Measurements from ENCODE around the gene COMTD1. TPM values are rescaled to one million over a fixed set of nuclear protein-coding genes. Genes with fewer than 3 reads are reported as not detected.
A peak's percentile ranks its signal among the peaks of the same experiment; 100 is the strongest.

Gene COMTD1
- 10 to 100 TPM in 3 of 4 donors, 1 to 10 TPM in 1; 3.2 to 59.7 (median 22.9) TPM for total RNA-seq

- intact Hi-C loops (cut with DNase I; ENCODE audit: low total_unique reads), result loop anchor here (10.0 kb wide), 2 partner anchors 131 to 971 kb away; a partner anchor contains a TSS
- H3K4me1 ChIP-seq, result no peaks in the 10 kb centered on the region
- DNase-seq, result peak; percentile 91 to 92
Observed at GRCh38 chr10:75235375-75236177, at the start of gene COMTD1. Gene COMTD1, minus strand, starts transcription at chr10:75235957. Its CDS starts 29 bp downstream, at chr10:75235928.

DNA sequence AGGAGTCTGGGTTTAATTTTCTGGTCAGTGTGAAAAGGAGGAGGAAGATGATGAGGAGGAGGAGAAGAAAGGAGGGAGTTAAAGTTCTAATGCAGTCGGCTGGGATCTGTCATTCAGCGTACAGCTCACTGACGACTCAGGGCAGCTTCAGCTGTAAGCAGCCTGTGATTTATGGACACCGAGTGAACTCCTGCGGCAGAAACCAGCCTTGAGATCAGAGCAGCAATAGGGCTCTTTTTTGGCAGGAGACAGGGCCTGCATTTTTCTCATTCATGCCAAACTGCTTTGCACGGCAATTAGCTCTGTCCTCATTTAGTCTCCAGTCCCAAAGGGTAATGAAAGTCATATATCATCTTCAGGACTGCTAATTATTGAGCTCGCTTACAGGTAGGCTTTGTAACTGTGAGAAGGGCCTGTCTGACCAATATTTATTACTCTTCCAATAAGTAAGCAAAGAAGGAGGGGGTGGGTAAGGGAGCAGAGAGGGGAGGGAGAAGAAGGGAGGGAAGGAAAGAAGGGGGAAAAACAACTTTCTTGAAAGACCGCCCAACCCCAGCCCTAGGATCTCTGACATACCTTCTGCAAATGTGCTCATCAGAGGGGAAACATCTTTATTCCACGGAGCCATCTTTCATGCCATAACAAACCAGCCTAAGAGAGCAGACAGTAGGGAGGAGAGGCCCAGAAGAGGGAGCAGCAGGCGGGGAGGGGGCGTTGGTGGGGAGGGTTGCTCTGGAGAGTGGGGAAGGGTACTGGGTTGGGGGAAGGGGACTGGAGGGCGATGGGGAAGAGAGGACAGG, 48.1 kb upstream of the COMTD1 start:
- Histone ChIP-seq H3K27ac (peak overlapping the region; percentile 64 to 67), H3K9me3 (no peaks in the 10 kb centered on the region), H3K27me3 (no peaks in the 10 kb centered on the region), H3K4me1 (no peaks in the 10 kb centered on the region), H3K36me3 (no peaks in the 10 kb centered on the region), H3K4me3 (no peak overlapping the region)
- peak; percentile 56 to 67 for DNase-seq
- TF ChIP-seq, protein P1, sequence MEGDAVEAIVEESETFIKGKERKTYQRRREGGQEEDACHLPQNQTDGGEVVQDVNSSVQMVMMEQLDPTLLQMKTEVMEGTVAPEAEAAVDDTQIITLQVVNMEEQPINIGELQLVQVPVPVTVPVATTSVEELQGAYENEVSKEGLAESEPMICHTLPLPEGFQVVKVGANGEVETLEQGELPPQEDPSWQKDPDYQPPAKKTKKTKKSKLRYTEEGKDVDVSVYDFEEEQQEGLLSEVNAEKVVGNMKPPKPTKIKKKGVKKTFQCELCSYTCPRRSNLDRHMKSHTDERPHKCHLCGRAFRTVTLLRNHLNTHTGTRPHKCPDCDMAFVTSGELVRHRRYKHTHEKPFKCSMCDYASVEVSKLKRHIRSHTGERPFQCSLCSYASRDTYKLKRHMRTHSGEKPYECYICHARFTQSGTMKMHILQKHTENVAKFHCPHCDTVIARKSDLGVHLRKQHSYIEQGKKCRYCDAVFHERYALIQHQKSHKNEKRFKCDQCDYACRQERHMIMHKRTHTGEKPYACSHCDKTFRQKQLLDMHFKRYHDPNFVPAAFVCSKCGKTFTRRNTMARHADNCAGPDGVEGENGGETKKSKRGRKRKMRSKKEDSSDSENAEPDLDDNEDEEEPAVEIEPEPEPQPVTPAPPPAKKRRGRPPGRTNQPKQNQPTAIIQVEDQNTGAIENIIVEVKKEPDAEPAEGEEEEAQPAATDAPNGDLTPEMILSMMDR (IDR thresholded peaks at IDR 0.05), result no peak
- no peak for TF ChIP-seq POLR2A (IDR thresholded peaks at IDR 0.05)
- intact Hi-C loops (cut with DNase I; ENCODE audit: low total_unique reads), result no loop called here

More at GRCh38 chr10:75235375-75236177, at the start of gene COMTD1:
- H3K4me3 ChIP-seq, result peak within 1 kb of the TSS; percentile 59 to 60
- H3K9me3 ChIP-seq, result no peaks in the 10 kb centered on the region
- H3K27me3 ChIP-seq, result no peaks in the 10 kb centered on the region
- peak within 1 kb of the TSS; percentile 84 to 88 for H3K27ac ChIP-seq
- peak in 1 of 2 donors; percentile 60 for TF ChIP-seq POLR2A (IDR thresholded peaks at IDR 0.05)
- TF ChIP-seq, protein P1 (IDR thresholded peaks at IDR 0.05), result peak; percentile 100
- H3K36me3 ChIP-seq, result no peaks in the 10 kb centered on the region

DNA sequence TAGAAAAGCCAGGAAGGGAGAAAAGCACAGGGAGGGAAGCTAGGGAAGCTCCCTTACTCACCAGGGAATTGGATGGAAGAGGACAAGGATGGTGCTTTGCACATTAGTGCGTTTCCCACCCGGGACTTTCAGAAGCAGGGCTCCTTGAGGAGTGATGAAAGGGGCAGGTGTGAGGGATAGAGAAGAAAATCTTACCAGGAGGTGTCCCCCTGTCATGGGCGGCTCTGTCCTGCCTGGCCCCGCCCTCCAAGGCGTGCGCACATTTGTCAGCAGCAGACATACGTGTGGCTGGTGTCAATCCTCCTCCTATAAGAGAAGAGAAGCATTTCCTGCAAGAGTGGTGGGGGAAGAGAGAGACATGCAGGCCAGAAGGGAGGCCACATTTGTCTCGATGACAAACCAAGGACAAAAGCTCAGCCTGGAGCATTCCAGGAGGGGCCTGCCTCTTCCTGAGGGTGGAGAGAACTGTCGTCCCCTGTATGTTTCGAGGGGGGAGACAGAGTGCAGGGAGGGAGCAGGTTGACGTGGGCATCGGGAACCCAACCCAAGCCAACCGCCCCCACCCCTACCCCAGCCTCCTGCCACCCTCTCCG, 47.4 kb upstream of the COMTD1 start:
- peak overlapping the region; percentile 64 to 67 for H3K27ac ChIP-seq
- H3K36me3 ChIP-seq, result no peaks in the 10 kb centered on the region
- TF ChIP-seq, protein P1 (IDR thresholded peaks at IDR 0.05), result no peak
- no peak for TF ChIP-seq POLR2A (IDR thresholded peaks at IDR 0.05)
- no peaks in the 10 kb centered on the region for H3K9me3 ChIP-seq
- no peaks in the 10 kb centered on the region for H3K4me1 ChIP-seq
- DNase-seq, result peak in 1 of 2 donors; percentile 13
- H3K27me3 ChIP-seq, result no peaks in the 10 kb centered on the region
- H3K4me3 ChIP-seq, result no peak overlapping the region
- intact Hi-C loops (cut with DNase I; ENCODE audit: low total_unique reads), result no loop called here

- Histone ChIP-seq H3K27ac (no peak overlapping the region), H3K36me3 (no peaks in the 10 kb centered on the region), H3K4me1 (no peaks in the 10 kb centered on the region), H3K4me3 (no peak overlapping the region), H3K9me3 (no peaks in the 10 kb centered on the region), H3K27me3 (no peaks in the 10 kb centered on the region)
- intact Hi-C loops (cut with DNase I; ENCODE audit: low total_unique reads), result no loop called here
- no peak for TF ChIP-seq POLR2A (IDR thresholded peaks at IDR 0.05)
- TF ChIP-seq, protein P1 (IDR thresholded peaks at IDR 0.05), result no peak
- peak in 1 of 2 donors; percentile 4 for DNase-seq
Observed at GRCh38 chr10:75281974-75282373, 46.2 kb upstream of the COMTD1 start.

All from uterus (tissue), 4 donors.